A549 (cell line): ENCODE results near the gene NME7. TPM values are rescaled to one million over a fixed set of nuclear protein-coding genes. Genes with fewer than 3 reads are reported as not detected.

ENCODE experiments used
- ATAC-seq, 2 experiments: fragments of 200-7000 bp in 1 of 2; fragments of >200 bp in 1 of 2; cut with Nextera tagmentation in 1 of 2; cut with Tn5 transposase in 1 of 2; 3 replicates each; pipeline versions ENCODE4 v1.8.0 to v1.9.1; 2018 to 2020; ENCODE audit warnings: mild to moderate bottlenecking in 1 of 2, moderate library complexity in 1 of 2
- CTCF ChIA-PET: fragments of 300-600 bp; sonication (Branson Sonifier 250); formaldehyde crosslinking; extraction: SDS; loops from one replicate; lab custom pipeline; 2021; ENCODE audit warnings: antibody characterized with exemption, inconsistent platforms; lab: Yijun Ruan, JAX
- POLR2A ChIA-PET: fragments of 350-600 bp; formaldehyde crosslinking; extraction: SDS; loops from one replicate; lab custom pipeline; 2021; ENCODE audit warnings: antibody characterized with exemption, inconsistent platforms; lab: Yijun Ruan, JAX
- DNase-seq, 2 experiments: peaks; one replicate each; pipeline versions ENCODE4 v3.0.0 to v3.0.0-alpha.2; 2011 to 2016; ENCODE audit warnings: low read depth in 1 of 2, low spot score in 1 of 2
- FAIRE-seq: peaks from 2 replicates; lab custom pipeline; 2011; peaks lifted over from hg19 to GRCh38; lab: Jason Lieb, UNC
- H3K27ac ChIP-seq, 2 experiments: fragments of >200 bp; sonication (Bioruptor Twin); formaldehyde crosslinking; 3 replicates each; pipeline ENCODE4 v1.5.1; 2016 to 2017
- H3K4me1 ChIP-seq: fragments of >200 bp; sonication (Bioruptor Twin); formaldehyde crosslinking; 3 replicates; pipeline ENCODE4 v1.6.1; 2016
- H3K4me2 ChIP-seq: fragments of >200 bp; sonication (Bioruptor Twin); formaldehyde crosslinking; 3 replicates; pipeline ENCODE4 v1.6.1; 2016
- H3K4me3 ChIP-seq: fragments of >200 bp; sonication (Bioruptor Twin); formaldehyde crosslinking; 3 replicates; pipeline ENCODE4 v1.5.1; 2016
- H3K9me3 ChIP-seq: fragments of >200 bp; sonication (Bioruptor Twin); formaldehyde crosslinking; 3 replicates; pipeline ENCODE4 v1.6.1; 2016
- ATOH8 ChIP-seq: fragments of 250-450 bp; sonication (Bioruptor Pico); IDR thresholded peaks from 2 replicates; pipeline ENCODE4 v1.5.0; 2020; ENCODE audit warnings: low read depth, mild to moderate bottlenecking, moderate library complexity
- BHLHE40 ChIP-seq: IDR thresholded peaks from 2 replicates; pipeline ENCODE4 v1.6.1; 2012; ENCODE audit warnings: low read depth, low read length, inconsistent platforms
- CEBPB ChIP-seq, 2 experiments: fragments of >200 bp in 1 of 2; sonication (Bioruptor Twin) in 1 of 2; formaldehyde crosslinking in 1 of 2; IDR thresholded peaks; 2 replicates each; pipeline ENCODE4 v1.6.1; 2012 to 2016
- CTCF ChIP-seq: fragments of >200 bp; sonication (Bioruptor Twin); formaldehyde crosslinking; IDR thresholded peaks from 3 replicates; pipeline ENCODE4 v1.5.1; 2016
- ELK1 ChIP-seq: fragments of 150-350 bp; IDR thresholded peaks from 2 replicates; pipeline ENCODE4 v1.6.1; 2014; ENCODE audit warnings: low read depth, mild to moderate bottlenecking, low read length
- FOSL2 ChIP-seq, 2 experiments: fragments of 450-650 bp in 1 of 2; fragments of >200 bp in 1 of 2; sonication (Bioruptor Twin) in 1 of 2; formaldehyde crosslinking; IDR thresholded peaks; 2 replicates each; pipeline versions ENCODE4 v1.5.0 to v1.6.1; 2016 to 2020; ENCODE audit warnings: mild to moderate bottlenecking in 1 of 2, moderate library complexity in 1 of 2
- HOXB13 ChIP-seq: fragments of 250-450 bp; sonication (Bioruptor Pico); IDR thresholded peaks from 2 replicates; pipeline ENCODE4 v1.5.0; 2020; ENCODE audit warnings: low read depth, mild to moderate bottlenecking, moderate library complexity
- HOXB5 ChIP-seq: fragments of 250-450 bp; sonication (Bioruptor Pico); IDR thresholded peaks from 2 replicates; pipeline ENCODE4 v1.5.0; 2020; ENCODE audit warnings: mild to moderate bottlenecking, moderate library complexity
- JUNB ChIP-seq: fragments of >200 bp; sonication (Bioruptor Twin); formaldehyde crosslinking; IDR thresholded peaks from 2 replicates; pipeline ENCODE4 v1.6.1; 2016
- KDM5A ChIP-seq: fragments of 200-600 bp; sonication (generic); IDR thresholded peaks from 2 replicates; pipeline ENCODE4 v1.6.1; 2016; ENCODE audit warnings: antibody characterized with exemption, mild to moderate bottlenecking
- MAFK ChIP-seq: fragments of 450-650 bp; IDR thresholded peaks from 2 replicates; pipeline ENCODE4 v1.6.1; 2014; ENCODE audit not compliant: partially characterized antibody
- MAZ ChIP-seq: fragments of 150-350 bp; IDR thresholded peaks from 2 replicates; pipeline ENCODE4 v1.6.1; 2014; ENCODE audit warnings: antibody characterized with exemption, low read depth, low read length, borderline replicate concordance
- NFE2L2 ChIP-seq: fragments of 150-350 bp; conservative IDR thresholded peaks from 2 replicates; pipeline ENCODE4 v1.6.1; 2014; ENCODE audit warnings: low read length
- RAD21 ChIP-seq, 2 experiments: fragments of >200 bp in 1 of 2; sonication (Bioruptor Twin) in 1 of 2; formaldehyde crosslinking in 1 of 2; IDR thresholded peaks in 1 of 2; conservative IDR thresholded peaks in 1 of 2; 2 replicates in 1 of 2; 3 replicates in 1 of 2; pipeline ENCODE4 v1.6.1; 2012 to 2018; ENCODE audit warnings: inconsistent platforms in 1 of 2
- RARB ChIP-seq: fragments of 250-450 bp; sonication (Bioruptor Pico); IDR thresholded peaks from 2 replicates; pipeline ENCODE4 v1.8.0; 2021; ENCODE audit warnings: mild to moderate bottlenecking, moderate library complexity
- SMC3 ChIP-seq: fragments of >200 bp; sonication (Bioruptor Twin); formaldehyde crosslinking; IDR thresholded peaks from 3 replicates; pipeline ENCODE4 v1.6.1; 2018; ENCODE audit warnings: inconsistent platforms
- TFCP2L1 ChIP-seq: fragments of 250-450 bp; sonication (Bioruptor Pico); IDR thresholded peaks from 2 replicates; pipeline ENCODE4 v1.5.0; 2021; ENCODE audit warnings: mild to moderate bottlenecking
- USF2 ChIP-seq: fragments of 450-650 bp; IDR thresholded peaks from 2 replicates; pipeline ENCODE4 v1.6.1; 2014; ENCODE audit warnings: antibody characterized with exemption
- WGBS: methylation state at CpG from one replicate; pipeline ENCODE4 v1.1.6; 2017; ENCODE audit errors: missing lambda C conversion rate; 5-methylcytosine and 5-hydroxymethylcytosine counted together
- polyA plus RNA-seq, 4 experiments: library from polyadenylated mRNA; depleted of rRNA in 3 of 4; stranded (reverse); fragments of >200 nt; fragmentation: RNase III in 1 of 4; extraction: RNeasy Plus Mini Kit Qiagen cat#74134 plus additional on column Dnase treatment in 1 of 4; gene quantifications; 2 replicates in 3 of 4; 3 replicates in 1 of 4; pipeline ENCODE4 v1.2.3, GENCODE V29; 2011 to 2017

The NME7 gene
- polyA plus RNA-seq, 2 of the 4 experiments (the other 2 are of a cell fraction): 39.5 to 62.3 TPM

GRCh38 chr1:169138866-169139670 lies 228.5 kb downstream of the NME7 start:
- TF ChIP-seq TFCP2L1 (CRISPR knock-in tag) (no peak), CEBPB (IDR thresholded peaks at IDR 0.05) (no peak), NFE2L2 (peak; percentile 69), HOXB13 (no peak), JUNB (0 out of 2 replicates have a peak, but pooled peaks have one; percentile 28), MAFK (peak; percentile 88), FOSL2 (IDR thresholded peaks at IDR 0.05) (no peak; the same call in 1 of the 2 replicates), FOSL2 (CRISPR knock-in tag; IDR thresholded peaks at IDR 0.05) (peak; percentile 77)
- Histone ChIP-seq H3K9me3 (no peaks in the 10 kb centered on the region), H3K27ac (peak overlapping the region; percentile 10 to 56; a peak in 4 of 6 replicates), H3K4me2 (peak overlapping the region; percentile 42), H3K4me1 (peaks cover 43% of the 10 kb centered on the region), H3K4me3 (no peak overlapping the region)
- peak in 1 of 2 experiments; percentile 22; a peak in 1 of 6 replicates for ATAC-seq
- ChIA-PET POLR2A (no interaction called here), CTCF (interaction anchor here (1.3 kb wide), 1 partner anchor 535 kb away, joined by 3 read pairs; no protein-coding TSS in a partner anchor)
- peak; percentile 18 for FAIRE-seq
- DNase-seq: no peak
- WGBS: 19% methylated on average over 2 of the region's 2 CpGs

GRCh38 chr1:169137357-169137756 lies 230.2 kb downstream of the NME7 start:
- no peak for FAIRE-seq
- peak; percentile 20 to 33; a peak in 4 of 6 replicates for ATAC-seq
- TF ChIP-seq BHLHE40: no peak
- TF ChIP-seq MAZ: no peak
- TF ChIP-seq KDM5A: no peak
- TF ChIP-seq ELK1: no peak
- no peak for TF ChIP-seq ATOH8 (CRISPR knock-in tag)
- TF ChIP-seq HOXB5 (CRISPR knock-in tag): no peak
- no peak for TF ChIP-seq RARB (CRISPR knock-in tag)
- Histone ChIP-seq H3K4me2 (no peak overlapping the region), H3K9me3 (no peaks in the 10 kb centered on the region), H3K4me3 (no peak overlapping the region), H3K4me1 (peaks cover 56% of the 10 kb centered on the region), H3K27ac (peak overlapping the region in 1 of 2 experiments; percentile 41; a peak in 2 of 6 replicates)
- ChIA-PET CTCF (interaction anchor here (1.3 kb wide), 2 partner anchors 14 to 534 kb away, joined by 3 to 4 read pairs; no protein-coding TSS in a partner anchor), POLR2A (no interaction called here)
- no peak for DNase-seq
- 91% methylated on average over 4 of the region's 4 CpGs for WGBS

GRCh38 chr1:169133801-169134502 lies 233.6 kb downstream of the NME7 start:
- peak overlapping the region in 1 of 2 experiments; percentile 52; a peak in 3 of 6 replicates for H3K27ac ChIP-seq
- peak; percentile 57 to 59 for TF ChIP-seq RAD21 (conservative IDR thresholded peaks at IDR 0.05 in 1 of 2, IDR thresholded peaks at IDR 0.05 in 1 of 2)
- TF ChIP-seq USF2: no peak
- 0 out of 3 replicates have a peak, but pooled peaks have one; percentile 33 for TF ChIP-seq SMC3
- peak; percentile 45 for TF ChIP-seq CTCF
- no peak for FAIRE-seq
- DNase-seq: peak in 1 of 2 experiments; percentile 37
- no peaks in the 10 kb centered on the region for H3K9me3 ChIP-seq
- H3K4me3 ChIP-seq: no peak overlapping the region
- WGBS: 71% methylated on average over 2 of the region's 2 CpGs
- ChIA-PET POLR2A (no interaction called here), CTCF (interaction anchor here (0.7 to 2.1 kb wide), 8 partner anchors 9 to 791 kb away, joined by 3 to 8 read pairs (median 4); no protein-coding TSS in a partner anchor)
- peaks cover 61% of the 10 kb centered on the region for H3K4me1 ChIP-seq
- no peak overlapping the region for H3K4me2 ChIP-seq
- ATAC-seq: peak; percentile 27 to 32; a peak in 3 of 6 replicates
